A673 (cell line): ENCODE data around the gene ITPA. TPM values are rescaled to one million over a fixed set of nuclear protein-coding genes. Genes with fewer than 3 reads are reported as not detected.

Experiments used
- Bru-seq: library from RNA; stranded (reverse); fragments of 400-500 nt; gene quantifications from one replicate; lab custom pipeline; 2021; lab: Mats Ljungman, UMichigan
- BruChase-seq, 2 experiments: library from RNA; stranded (reverse); fragments of 400-500 nt; gene quantifications; one replicate each; lab custom pipeline; 2021; lab: Mats Ljungman, UMichigan
- BruUV-seq: library from RNA; stranded (reverse); fragments of 400-500 nt; replicated peaks from 2 replicates; lab custom pipeline; 2021; lab: Mats Ljungman, UMichigan
- CTCF ChIA-PET: fragments of 300-600 bp; sonication (Branson Sonifier 250); formaldehyde crosslinking; loops from one replicate; lab custom pipeline; 2022; ENCODE audit warnings: antibody characterized with exemption; lab: Charles Lee
- POLR2A ChIA-PET: fragments of 300-600 bp; sonication (Branson Sonifier 250); formaldehyde crosslinking; loops from one replicate; lab custom pipeline; 2022; ENCODE audit warnings: antibody characterized with exemption; ENCODE audit not compliant: low non-redundant PET; lab: Charles Lee
- DNase-seq: peaks from one replicate; pipeline ENCODE4 v3.0.0-alpha.2; 2015; ENCODE audit warnings: low spot score
- H3K27ac ChIP-seq: fragments of 200-600 bp; sonication (generic); 2 replicates; pipeline ENCODE4 v1.5.1; 2016; ENCODE audit warnings: mixed run types, low read depth, mild to moderate bottlenecking, mixed read lengths, antibody characterized with exemption, low read length; ENCODE audit not compliant: poor library complexity, severe bottlenecking
- H3K27me3 ChIP-seq: fragments of 200-600 bp; sonication (generic); replicated peaks from 2 replicates; pipeline ENCODE4 v1.6.1; 2017; ENCODE audit warnings: mixed run types, low read depth, mild to moderate bottlenecking, mixed read lengths, antibody characterized with exemption, low read length; ENCODE audit not compliant: insufficient read depth, poor library complexity
- H3K36me3 ChIP-seq: fragments of 200-600 bp; sonication (generic); 2 replicates; pipeline ENCODE4 v1.6.1; 2016; ENCODE audit warnings: mixed run types, mild to moderate bottlenecking, mixed read lengths, antibody characterized with exemption, low read length; ENCODE audit not compliant: insufficient read depth, poor library complexity, severe bottlenecking
- H3K4me1 ChIP-seq: fragments of 200-600 bp; sonication (generic); 2 replicates; pipeline ENCODE4 v1.6.1; 2017; ENCODE audit warnings: mixed run types, mild to moderate bottlenecking, mixed read lengths, antibody characterized with exemption, low read length; ENCODE audit not compliant: insufficient read depth, poor library complexity, severe bottlenecking
- H3K4me3 ChIP-seq: fragments of 200-600 bp; sonication (generic); 2 replicates; pipeline ENCODE4 v1.5.1; 2016; ENCODE audit warnings: low read depth, mixed run types, mild to moderate bottlenecking, mixed read lengths, low read length; ENCODE audit not compliant: poor library complexity, severe bottlenecking
- H3K9me3 ChIP-seq: fragments of 200-600 bp; sonication (generic); 2 replicates; pipeline ENCODE4 v1.6.1; 2016; ENCODE audit warnings: mixed run types, low read depth, mild to moderate bottlenecking, mixed read lengths, antibody characterized with exemption, low read length; ENCODE audit not compliant: poor library complexity, severe bottlenecking
- EZH2 ChIP-seq: fragments of 200-600 bp; sonication (generic); IDR thresholded peaks from 2 replicates; pipeline ENCODE4 v1.6.1; 2017; ENCODE audit warnings: borderline replicate concordance, low read depth, mild to moderate bottlenecking, mixed read lengths, antibody characterized with exemption, low read length; ENCODE audit not compliant: poor library complexity, severe bottlenecking
- intact Hi-C: fragments of 100-400 bp; cut with micrococcal nuclease; formaldehyde crosslinking; loops from one replicate; pipeline ENCODE4 v1.10.0; 2022; ENCODE audit not compliant: unreplicated experiment
- long read RNA-seq: library from polyadenylated mRNA; stranded (forward); transcript quantifications from one replicate; pipeline ENCODE4 v2.0.0, GENCODE V29; 2022
- total RNA-seq: library from RNA; stranded (reverse); gene quantifications from 2 replicates; pipeline ENCODE4 v1.2.3, GENCODE V29; 2021
- TF ChIP-seq, protein P1 (sequence below): fragments of 300-800, 200-600 bp; sonication (generic); conservative IDR thresholded peaks from 2 replicates; pipeline ENCODE4 v1.5.1; 2017; ENCODE audit warnings: low read depth, mild to moderate bottlenecking, antibody characterized with exemption, low read length, moderate library complexity, mixed read lengths

ITPA gene
- 79.9 and 81.3 TPM in 2 replicates for total RNA-seq
- Bru-seq, nascent RNA = percentile 75 among the genes with signal in this experiment
- percentile 79 among the genes with signal in this experiment for BruChase-seq, experiment 1, labeled RNA remaining after a 2-hour chase
- BruChase-seq, experiment 2, labeled RNA remaining after a 6-hour chase = percentile 83 among the genes with signal in this experiment
- long read RNA-seq, transcript ITPA-201 (8 exons, 1,185 nt) = major isoform, 85 of 128 reads
- long read RNA-seq, partial matches to known transcripts = 10 of 128 reads
- long read RNA-seq, other reads (novel, unspliced or antisense) = 21 of 128 reads

DNA sequence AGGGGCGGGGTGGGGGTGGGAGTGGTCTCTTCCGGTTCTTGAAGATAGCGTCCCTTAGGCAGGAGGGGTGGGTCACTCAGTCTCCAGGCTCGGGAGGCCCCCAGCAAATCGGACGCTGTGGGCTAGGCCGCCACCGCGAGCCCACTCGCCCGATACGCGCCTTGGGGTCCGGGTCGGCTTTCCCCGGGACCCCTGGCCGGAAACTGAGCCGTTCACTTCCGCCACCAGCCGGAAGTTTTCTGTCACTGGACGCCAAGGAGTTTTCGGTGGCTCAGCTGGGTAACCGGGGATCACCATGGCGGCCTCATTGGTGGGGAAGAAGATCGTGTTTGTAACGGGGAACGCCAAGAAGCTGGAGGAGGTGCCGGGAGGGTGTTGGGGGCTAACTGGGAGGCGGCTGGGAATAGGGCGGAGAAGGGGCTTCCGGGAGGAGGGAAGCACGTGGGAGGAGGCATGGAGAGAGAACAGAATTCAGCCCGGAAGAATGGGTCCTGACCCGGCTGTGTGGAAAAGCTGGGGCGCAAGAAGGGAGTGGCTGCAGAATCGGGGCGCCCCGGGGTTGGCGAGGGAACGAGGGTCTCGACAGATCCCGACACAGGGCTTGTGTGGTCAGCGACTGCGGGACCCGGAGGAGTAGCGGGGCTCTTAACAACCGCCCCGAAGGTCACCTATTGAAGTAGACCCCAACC, at the start of gene ITPA:
ITPA (plus strand) TSS at position 242 of the 689 bp plus-strand sequence; CDS start at position 296, 54 bp downstream.
- peak within 1 kb of the TSS; percentile 83 for H3K27ac ChIP-seq
- peaks cover 8% of the 10 kb centered on the region for H3K36me3 ChIP-seq
- DNase-seq = peak; percentile 71
- ChIA-PET CTCF (interaction anchor here (0.6 kb wide), 2 partner anchors 37 to 467 kb away, joined by 3 to 7 read pairs; no protein-coding TSS in a partner anchor), POLR2A (interaction anchor here (0.6 kb wide), 1 partner anchor 108 kb away, joined by 12 read pairs; no protein-coding TSS in a partner anchor)
- no peaks in the 10 kb centered on the region for H3K4me1 ChIP-seq
- peak within 1 kb of the TSS; percentile 81 for H3K4me3 ChIP-seq
- TF ChIP-seq, protein P1, sequence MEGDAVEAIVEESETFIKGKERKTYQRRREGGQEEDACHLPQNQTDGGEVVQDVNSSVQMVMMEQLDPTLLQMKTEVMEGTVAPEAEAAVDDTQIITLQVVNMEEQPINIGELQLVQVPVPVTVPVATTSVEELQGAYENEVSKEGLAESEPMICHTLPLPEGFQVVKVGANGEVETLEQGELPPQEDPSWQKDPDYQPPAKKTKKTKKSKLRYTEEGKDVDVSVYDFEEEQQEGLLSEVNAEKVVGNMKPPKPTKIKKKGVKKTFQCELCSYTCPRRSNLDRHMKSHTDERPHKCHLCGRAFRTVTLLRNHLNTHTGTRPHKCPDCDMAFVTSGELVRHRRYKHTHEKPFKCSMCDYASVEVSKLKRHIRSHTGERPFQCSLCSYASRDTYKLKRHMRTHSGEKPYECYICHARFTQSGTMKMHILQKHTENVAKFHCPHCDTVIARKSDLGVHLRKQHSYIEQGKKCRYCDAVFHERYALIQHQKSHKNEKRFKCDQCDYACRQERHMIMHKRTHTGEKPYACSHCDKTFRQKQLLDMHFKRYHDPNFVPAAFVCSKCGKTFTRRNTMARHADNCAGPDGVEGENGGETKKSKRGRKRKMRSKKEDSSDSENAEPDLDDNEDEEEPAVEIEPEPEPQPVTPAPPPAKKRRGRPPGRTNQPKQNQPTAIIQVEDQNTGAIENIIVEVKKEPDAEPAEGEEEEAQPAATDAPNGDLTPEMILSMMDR = no peak
- TF ChIP-seq EZH2 = no peak
- BruUV-seq = TSS peak; percentile 78
- no peaks in the 10 kb centered on the region for H3K27me3 ChIP-seq
- no peaks in the 10 kb centered on the region for H3K9me3 ChIP-seq
- intact Hi-C loops = no loop called here

DNA sequence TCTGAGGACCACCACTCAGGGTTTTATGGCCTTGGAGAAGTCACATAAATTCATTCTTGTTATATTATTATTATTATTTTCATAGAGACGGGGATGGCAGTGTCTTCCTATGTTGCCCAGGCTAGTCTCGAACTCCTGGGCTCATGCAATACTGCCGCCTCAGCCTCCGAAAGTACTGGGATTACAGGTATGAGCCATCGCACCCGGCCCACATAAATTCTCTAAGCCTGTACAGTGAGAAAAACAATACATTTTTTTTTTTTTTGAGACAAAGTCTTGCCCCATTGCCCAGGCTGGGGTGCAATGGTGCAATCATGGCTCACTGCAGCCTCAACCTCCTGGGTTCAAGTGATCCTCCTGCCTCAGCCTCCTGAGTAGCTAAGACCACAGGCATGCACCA, 48.9 kb upstream of the ITPA start:
- no TSS peak for BruUV-seq
- intact Hi-C loops = no loop called here
- Histone ChIP-seq H3K9me3 (no peaks in the 10 kb centered on the region), H3K27ac (no peak overlapping the region), H3K27me3 (no peaks in the 10 kb centered on the region), H3K4me1 (peaks cover 7% of the 10 kb centered on the region), H3K4me3 (peak overlapping the region; percentile 84), H3K36me3 (peaks cover 4% of the 10 kb centered on the region)
- ChIA-PET POLR2A (interaction anchor here (0.8 kb wide), 1 partner anchor 397 kb away, joined by 3 read pairs; no protein-coding TSS in a partner anchor), CTCF (no interaction called here)
- no peak for DNase-seq
- TF ChIP-seq, protein P1 = no peak
- no peak for TF ChIP-seq EZH2

DNA sequence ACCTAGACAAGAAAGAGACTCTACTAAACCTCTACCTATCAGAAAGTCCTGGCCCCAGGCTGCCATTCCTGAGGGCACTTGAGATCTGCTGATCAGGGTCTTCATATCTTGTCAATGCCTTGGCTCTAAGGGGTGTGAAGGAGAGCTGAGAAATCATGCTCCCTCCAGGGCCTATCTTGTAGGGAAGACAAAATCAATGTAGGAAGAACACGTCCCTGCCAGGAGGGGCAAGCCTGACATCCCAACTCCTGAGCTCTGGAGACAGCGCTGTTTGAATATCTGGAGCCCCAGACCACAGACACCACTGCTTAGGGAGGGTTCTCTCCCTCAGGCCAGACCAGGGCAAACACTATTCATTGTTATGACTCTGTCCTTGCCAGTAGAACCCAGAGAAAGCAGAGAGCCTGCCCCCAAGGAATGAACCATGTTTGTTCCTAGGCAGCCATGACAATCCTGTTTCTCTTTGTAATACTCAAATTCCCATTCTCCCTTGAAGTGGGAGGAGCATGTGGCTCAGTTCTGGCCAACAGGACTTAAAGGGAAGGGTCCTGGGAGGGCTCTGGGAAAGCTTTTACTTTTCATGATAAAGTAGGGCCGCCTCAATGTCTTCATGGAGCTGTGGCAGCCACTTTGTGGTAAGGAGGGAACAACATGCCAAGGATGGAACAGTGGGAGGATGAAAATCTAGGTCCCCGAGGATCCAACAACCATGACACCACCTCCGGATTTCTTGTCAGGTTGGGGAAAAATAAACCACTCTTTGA, 47.8 kb upstream of the ITPA start:
- H3K36me3 ChIP-seq = no peaks in the 10 kb centered on the region
- POLR2A ChIA-PET = interaction anchor here (0.6 to 0.7 kb wide), 2 partner anchors 32 to 510 kb away, joined by 3 read pairs; no protein-coding TSS in a partner anchor
- no peaks in the 10 kb centered on the region for H3K27me3 ChIP-seq
- H3K9me3 ChIP-seq = no peaks in the 10 kb centered on the region
- intact Hi-C loops = no loop called here
- TF ChIP-seq, protein P1 = no peak
- TF ChIP-seq EZH2 = no peak
- CTCF ChIA-PET = no interaction called here
- peaks cover 10% of the 10 kb centered on the region for H3K4me1 ChIP-seq
- H3K27ac ChIP-seq = no peak overlapping the region
- DNase-seq = no peak
- no peak overlapping the region for H3K4me3 ChIP-seq
- no TSS peak for BruUV-seq
